Suppressor macrophage treated with lipopolysaccharide for 4 hours (primary cell): ENCODE measurements around the gene FBXL16.
A peak's percentile ranks its signal among the peaks of the same experiment; 100 is the strongest.

Experiments
- DNase-seq: peaks from one replicate; pipeline ENCODE4 v3.0.0-alpha.2; 2020

The FBXL16 gene

DNA sequence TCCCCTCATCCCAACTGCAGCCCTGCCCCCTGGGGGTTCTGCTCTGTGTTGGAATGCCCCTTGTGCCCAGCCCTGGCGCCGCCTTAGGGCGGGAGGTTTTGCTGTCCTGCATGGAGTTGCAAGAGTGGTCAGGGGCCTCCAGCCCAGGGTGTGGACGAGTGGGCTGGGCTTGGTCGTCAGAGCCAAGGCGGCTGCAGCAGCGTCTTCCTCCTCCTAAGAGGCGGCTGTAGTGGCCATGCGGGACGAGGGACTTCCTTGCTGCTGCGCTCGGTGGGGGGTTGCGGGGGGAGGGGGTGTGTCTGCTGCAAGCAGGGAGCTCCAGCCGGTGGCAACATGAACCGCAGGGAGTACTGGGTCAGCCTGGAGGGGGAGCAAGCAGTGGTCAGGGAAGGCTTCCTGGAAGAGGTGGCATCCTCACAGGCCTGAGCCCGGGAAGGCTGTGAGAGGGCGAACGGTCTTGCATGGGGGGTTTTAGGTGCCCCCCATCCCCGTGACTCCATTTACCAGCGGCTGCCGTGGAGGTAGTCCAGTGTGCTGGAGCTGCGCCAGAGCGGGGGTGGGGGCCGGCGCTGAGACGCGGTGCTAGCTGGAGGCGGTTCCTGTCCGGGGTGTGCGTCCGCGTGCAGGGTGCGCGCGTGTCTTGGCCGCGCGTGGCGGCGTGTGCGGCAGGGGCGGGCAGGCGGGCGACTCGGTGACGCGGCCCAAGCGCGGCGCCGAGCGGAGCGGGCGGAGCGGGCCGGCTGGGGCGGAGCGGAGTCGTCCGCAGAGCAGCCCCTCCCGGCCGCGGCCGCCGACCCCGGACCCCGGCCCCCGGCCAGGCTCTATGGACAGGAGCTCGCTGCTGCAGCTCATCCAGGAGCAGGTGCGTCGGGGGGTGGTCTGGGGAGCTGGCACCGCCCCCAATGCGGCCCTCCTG, 30.4 kb downstream of the FBXL16 start, which contains the start of gene RHBDL1:
RHBDL1 (plus strand) TSS at position 704 of the 916 bp plus-strand sequence; CDS start at position 824, 120 bp downstream.
- DNase-seq: peak; percentile 20

- no peak for DNase-seq
Measured at GRCh38 chr16:674214-674881, 31.3 kb downstream of the FBXL16 start.

- DNase-seq: no peak
Measured at GRCh38 chr16:673399-673991, 32.1 kb downstream of the FBXL16 start.

DNA sequence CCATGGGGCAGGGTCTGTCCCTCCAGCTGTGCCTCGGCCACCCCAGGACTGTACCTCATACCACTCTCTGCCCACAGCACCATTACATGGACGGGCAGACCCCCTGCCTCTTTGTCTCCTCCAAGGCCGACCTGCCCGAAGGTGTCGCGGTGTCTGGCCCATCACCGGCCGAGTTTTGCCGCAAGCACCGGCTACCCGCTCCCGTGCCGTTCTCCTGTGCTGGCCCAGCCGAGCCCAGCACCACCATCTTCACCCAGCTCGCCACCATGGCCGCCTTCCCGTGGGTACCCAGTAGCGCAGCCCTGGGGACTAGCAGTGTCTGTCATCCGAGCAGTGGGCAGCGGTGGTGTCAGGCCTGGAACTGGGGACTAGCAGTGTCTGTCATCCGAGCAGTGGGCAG, 32.8 kb downstream of the FBXL16 start:
- no peak for DNase-seq

- DNase-seq: no peak
Measured at GRCh38 chr16:672371-672770, 33.2 kb downstream of the FBXL16 start.

DNA sequence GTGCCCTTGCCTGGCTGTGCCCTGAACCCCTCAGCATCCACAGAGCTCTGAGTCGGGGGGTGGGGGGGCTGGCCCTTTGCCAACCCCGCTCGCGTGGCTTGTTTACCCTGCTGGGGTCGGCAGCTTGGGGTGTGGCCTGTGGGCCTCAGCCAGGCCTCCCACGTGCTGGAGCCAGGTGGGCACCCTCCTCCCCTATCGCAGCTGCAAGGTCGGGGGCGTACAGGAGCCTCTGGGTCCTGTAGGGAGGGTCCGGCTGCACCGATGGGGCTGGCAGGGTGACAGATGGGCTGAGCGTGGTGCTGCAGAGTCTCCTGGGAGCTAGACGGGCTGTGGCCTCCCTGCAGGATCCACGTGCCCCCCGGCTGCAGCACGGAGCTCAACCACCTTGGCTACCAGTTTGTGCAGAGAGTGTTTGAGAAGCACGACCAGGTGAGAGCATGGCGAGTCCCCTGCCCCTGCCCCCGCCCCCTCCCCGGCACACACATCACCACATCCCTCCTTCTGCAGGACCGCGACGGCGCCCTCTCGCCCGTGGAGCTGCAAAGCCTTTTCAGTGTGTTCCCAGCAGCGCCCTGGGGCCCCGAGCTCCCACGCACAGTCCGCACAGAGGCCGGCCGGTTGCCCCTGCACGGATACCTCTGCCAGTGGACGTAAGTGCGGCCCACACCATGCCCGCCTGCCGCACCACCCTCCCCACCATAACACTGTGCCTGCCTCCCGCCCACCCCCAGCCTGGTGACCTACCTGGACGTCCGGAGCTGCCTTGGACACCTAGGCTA, 34.1 kb downstream of the FBXL16 start:
- no peak for DNase-seq

- DNase-seq: no peak
Measured at GRCh38 chr16:670485-671352, 34.9 kb downstream of the FBXL16 start.

DNA sequence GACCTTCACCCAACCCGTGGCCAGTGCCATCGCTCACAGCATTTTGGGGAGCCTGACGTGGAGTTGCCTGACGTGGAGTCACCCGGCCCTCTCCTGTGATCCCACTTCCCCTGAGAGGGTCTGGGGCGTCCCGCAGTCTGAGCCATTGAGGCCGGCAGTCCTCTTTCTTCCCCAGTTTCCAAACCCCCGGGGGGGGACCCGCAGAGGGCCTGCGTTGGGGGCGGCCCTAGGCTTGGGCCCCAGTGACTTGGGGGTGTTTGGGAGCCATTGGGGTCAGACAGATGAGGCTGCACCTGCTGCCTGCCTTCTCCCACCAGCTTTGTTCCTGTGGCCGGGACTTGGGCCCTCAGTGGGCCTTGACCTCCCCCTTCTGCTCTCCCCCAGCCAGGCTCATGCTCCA, 35.9 kb downstream of the FBXL16 start:
- no peak for DNase-seq

GRCh38 chr16:668519-669171, 37.0 kb downstream of the FBXL16 start:
- no peak for DNase-seq

GRCh38 chr16:667780-668518, 37.7 kb downstream of the FBXL16 start, which contains the start of gene RHOT2:
Gene RHOT2, plus strand, starts transcription at chr16:668132. Its CDS starts 68 bp downstream, at chr16:668200.
- DNase-seq: peak; percentile 98

GRCh38 chr16:667113-667779, 38.4 kb downstream of the FBXL16 start:
- DNase-seq: no peak

DNA sequence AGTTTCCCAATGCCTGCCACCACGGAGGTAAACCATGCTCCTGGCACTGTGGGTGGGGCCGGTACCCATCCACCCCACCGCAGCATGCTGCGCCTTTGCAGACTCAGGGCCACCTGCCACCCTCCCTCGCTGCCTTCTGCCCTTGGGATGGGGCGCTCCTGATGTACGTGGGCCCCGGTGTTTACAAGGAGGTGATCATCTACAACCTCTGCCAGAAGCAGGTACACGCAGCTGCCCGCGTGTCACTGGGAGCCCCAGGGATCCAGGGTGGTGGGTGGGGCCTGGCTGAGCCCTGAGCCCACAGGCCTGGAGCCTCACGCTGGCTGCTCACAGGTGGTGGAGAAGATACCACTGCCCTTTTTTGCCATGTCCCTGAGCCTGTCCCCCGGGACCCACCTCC, 39.0 kb downstream of the FBXL16 start:
- no peak for DNase-seq

- DNase-seq: no peak
Measured at GRCh38 chr16:662597-662996, 43.0 kb downstream of the FBXL16 start.

- DNase-seq: no peak
Measured at GRCh38 chr16:662095-662494, 43.5 kb downstream of the FBXL16 start.

DNA sequence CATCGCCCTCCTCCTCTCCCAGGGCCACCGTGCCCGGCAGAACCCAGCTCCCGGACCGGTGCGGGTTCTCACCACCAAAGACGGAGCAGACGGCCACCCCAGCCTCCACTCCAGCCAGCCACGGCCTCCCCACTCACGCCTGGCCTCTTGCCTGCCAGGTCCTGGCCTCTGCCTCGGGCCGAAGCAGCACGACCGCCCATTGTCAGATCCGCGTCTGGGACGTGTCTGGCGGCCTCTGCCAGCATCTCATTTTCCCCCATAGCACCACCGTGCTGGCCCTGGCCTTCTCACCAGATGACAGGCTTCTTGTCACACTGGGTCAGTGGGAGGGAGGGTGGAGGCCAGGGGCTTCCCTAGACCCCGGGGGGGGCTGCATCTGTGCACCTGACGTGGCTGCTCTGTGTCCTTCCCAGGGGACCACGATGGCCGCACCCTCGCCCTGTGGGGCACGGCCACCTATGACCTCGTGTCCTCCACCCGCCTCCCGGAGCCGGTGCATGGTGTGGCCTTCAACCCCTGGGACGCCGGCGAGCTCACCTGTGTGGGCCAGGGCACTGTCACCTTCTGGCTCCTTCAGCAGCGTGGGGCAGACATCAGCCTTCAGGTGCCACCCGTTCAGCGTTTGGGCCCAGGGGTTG, 44.3 kb downstream of the FBXL16 start:
- no peak for DNase-seq

GRCh38 chr16:660459-661183, 45.0 kb downstream of the FBXL16 start:
- DNase-seq: peak; percentile 95

GRCh38 chr16:660132-660458, 45.5 kb downstream of the FBXL16 start:
- DNase-seq: no peak

DNA sequence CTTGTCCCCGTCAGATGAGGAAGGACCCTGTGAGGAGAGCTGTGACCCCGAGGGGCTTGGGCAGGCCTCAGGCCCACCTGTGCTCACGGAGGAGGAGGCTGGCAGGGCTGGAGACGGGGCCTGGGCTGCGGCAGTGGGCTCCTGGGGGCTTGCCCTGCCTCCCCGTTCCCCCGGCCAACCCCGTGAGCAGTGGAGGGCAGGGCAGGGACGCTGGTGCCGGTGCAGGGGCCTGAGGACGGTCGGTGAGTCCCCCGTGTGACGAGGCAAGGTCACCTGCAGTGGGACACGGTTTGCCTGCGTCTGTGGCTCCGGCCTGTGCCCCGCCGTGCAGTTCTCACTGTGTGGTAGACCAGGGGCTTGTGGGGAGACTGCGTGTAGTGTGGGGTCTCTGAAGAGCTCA, 46.0 kb downstream of the FBXL16 start:
- no peak for DNase-seq
